ENCODE data around the gene PLEKHA8.

GRCh38 chr7:29996321-29996720 lies 31.9 kb upstream of the PLEKHA8 start:
- TF ChIP-seq JUND (IDR thresholded peaks at IDR 0.05; ENCODE audit: low read length) (no peak), CREB1 (IDR thresholded peaks at IDR 0.05) (no peak), GTF2F1 (IDR thresholded peaks at IDR 0.05; ENCODE audit: borderline replicate concordance, low read depth, low read length) (no peak), POLR2A (IDR thresholded peaks at IDR 0.05; ENCODE audit: control extremely low read depth in 1 of 2, low read depth in 2 of 2, low read length in 2 of 2) (no peak)
